Neural progenitor cell (in vitro differentiated cells): ENCODE results near the gene EPHA2. TPM values are rescaled to one million over a fixed set of nuclear protein-coding genes. Genes with fewer than 3 reads are reported as not detected.

Experiments used
- DNase-seq: peaks from one replicate; pipeline ENCODE4 v3.0.0-alpha.2; 2016; ENCODE audit warnings: low spot score
- H2AFZ ChIP-seq: fragments of 200-600 bp; sonication (generic); replicated peaks from 2 replicates; pipeline ENCODE4 v1.6.1; 2016; ENCODE audit warnings: antibody characterized with exemption
- H3F3A ChIP-seq: fragments of 200-600 bp; sonication (generic); 2 replicates; pipeline ENCODE4 v1.6.1; 2016; ENCODE audit warnings: antibody characterized with exemption, low read depth
- H3K27ac ChIP-seq: fragments of 200-600 bp; sonication (generic); 2 replicates; pipeline ENCODE4 v1.5.1; 2016; ENCODE audit warnings: mild to moderate bottlenecking
- H3K27me3 ChIP-seq: fragments of 200-600 bp; sonication (generic); 2 replicates; pipeline ENCODE4 v1.6.1; 2016; ENCODE audit warnings: mild to moderate bottlenecking, moderate library complexity
- H3K36me3 ChIP-seq: fragments of 200-600 bp; sonication (generic); 2 replicates; pipeline ENCODE4 v1.5.1; 2016
- H3K4me1 ChIP-seq: fragments of 200-600 bp; sonication (generic); 2 replicates; pipeline ENCODE4 v1.6.1; 2016; ENCODE audit warnings: mixed run types
- H3K4me2 ChIP-seq: fragments of 200-600 bp; sonication (generic); 2 replicates; pipeline ENCODE4 v1.6.1; 2016
- H3K4me3 ChIP-seq: fragments of 200-600 bp; sonication (generic); 2 replicates; pipeline ENCODE4 v1.5.1; 2016
- H3K79me2 ChIP-seq: fragments of 200-600 bp; sonication (generic); 2 replicates; pipeline ENCODE4 v1.6.1; 2016; ENCODE audit warnings: low read depth
- H3K9ac ChIP-seq: fragments of 200-600 bp; sonication (generic); 2 replicates; pipeline ENCODE4 v1.6.1; 2016
- H3K9me3 ChIP-seq: fragments of 200-600 bp; sonication (generic); 2 replicates; pipeline ENCODE4 v1.5.1; 2016; ENCODE audit warnings: low read depth
- H4K20me1 ChIP-seq: fragments of 200-600 bp; sonication (generic); 2 replicates; pipeline ENCODE4 v1.6.1; 2016; ENCODE audit warnings: low read depth
- H3K27ac Mint-ChIP-seq: 3 replicates; pipeline ENCODE4 v1.8.0; 2021; ENCODE audit warnings: mixed read lengths
- H3K27me3 Mint-ChIP-seq: 2 replicates; pipeline ENCODE4 v1.8.0; 2022; ENCODE audit warnings: low read depth, mild to moderate bottlenecking, inconsistent platforms, moderate library complexity, mixed read lengths; ENCODE audit not compliant: insufficient read depth
- H3K36me3 Mint-ChIP-seq: 3 replicates; pipeline ENCODE4 v1.8.0; 2021; ENCODE audit warnings: mixed read lengths
- H3K4me1 Mint-ChIP-seq: 3 replicates; pipeline ENCODE4 v1.8.0; 2021; ENCODE audit warnings: mixed read lengths
- H3K4me3 Mint-ChIP-seq: 3 replicates; pipeline ENCODE4 v1.8.0; 2021; ENCODE audit warnings: mild to moderate bottlenecking, moderate library complexity, mixed read lengths
- H3K9me3 Mint-ChIP-seq: 3 replicates; pipeline ENCODE4 v1.8.0; 2020; ENCODE audit warnings: mixed read lengths
- EZH2 ChIP-seq: fragments of 200-600 bp; sonication (generic); IDR thresholded peaks from 2 replicates; pipeline ENCODE4 v1.6.1; 2017; ENCODE audit warnings: antibody characterized with exemption, mild to moderate bottlenecking, moderate library complexity
- EZH2phosphoT487 ChIP-seq: fragments of 200-600 bp; sonication (generic); IDR thresholded peaks from 2 replicates; pipeline ENCODE4 v1.6.1; 2017; ENCODE audit warnings: antibody characterized with exemption
- total RNA-seq: library from RNA; depleted of rRNA; stranded (reverse); fragments of >200 nt; gene quantifications from 2 replicates; pipeline ENCODE4 v1.2.3, GENCODE V29; 2015; ENCODE audit warnings: low replicate concordance
- TF ChIP-seq, protein P1 (sequence below): fragments of 200-600 bp; sonication (generic); IDR thresholded peaks from 2 replicates; pipeline ENCODE4 v1.5.1; 2017; ENCODE audit warnings: antibody characterized with exemption, mild to moderate bottlenecking

Gene EPHA2
- total RNA-seq, 1 donor from 2014 or later = 14.9 TPM

DNA sequence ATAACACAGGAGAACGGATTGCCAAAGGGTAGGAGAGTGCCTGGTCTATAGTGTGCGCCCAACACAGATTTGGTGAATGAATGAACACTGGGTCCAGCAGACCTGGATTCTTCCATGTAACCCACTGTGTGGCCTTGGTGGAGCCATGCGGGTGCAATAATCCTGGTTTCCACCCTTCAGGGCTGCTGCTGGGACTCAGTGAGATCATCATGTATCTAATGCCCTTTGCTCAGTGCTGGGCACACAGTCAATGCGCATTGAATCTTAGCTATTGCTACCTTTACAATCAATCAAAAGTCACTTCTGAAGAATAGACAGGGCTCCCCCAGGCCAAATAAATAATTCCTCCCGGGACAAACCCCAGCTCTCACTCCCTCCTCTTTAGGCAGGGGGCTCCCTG lies 5.8 kb upstream of the EPHA2 start:
- Mint-ChIP-seq H3K36me3 (no peaks in the 10 kb centered on the region), H3K27ac (no peak overlapping the region), H3K4me1 (peaks cover 60% of the 10 kb centered on the region), H3K4me3 (peak overlapping the region; percentile 58), H3K27me3 (peaks cover 37% of the 10 kb centered on the region), H3K9me3 (no peaks in the 10 kb centered on the region)
- TF ChIP-seq EZH2phosphoT487 = no peak
- TF ChIP-seq, protein P1, sequence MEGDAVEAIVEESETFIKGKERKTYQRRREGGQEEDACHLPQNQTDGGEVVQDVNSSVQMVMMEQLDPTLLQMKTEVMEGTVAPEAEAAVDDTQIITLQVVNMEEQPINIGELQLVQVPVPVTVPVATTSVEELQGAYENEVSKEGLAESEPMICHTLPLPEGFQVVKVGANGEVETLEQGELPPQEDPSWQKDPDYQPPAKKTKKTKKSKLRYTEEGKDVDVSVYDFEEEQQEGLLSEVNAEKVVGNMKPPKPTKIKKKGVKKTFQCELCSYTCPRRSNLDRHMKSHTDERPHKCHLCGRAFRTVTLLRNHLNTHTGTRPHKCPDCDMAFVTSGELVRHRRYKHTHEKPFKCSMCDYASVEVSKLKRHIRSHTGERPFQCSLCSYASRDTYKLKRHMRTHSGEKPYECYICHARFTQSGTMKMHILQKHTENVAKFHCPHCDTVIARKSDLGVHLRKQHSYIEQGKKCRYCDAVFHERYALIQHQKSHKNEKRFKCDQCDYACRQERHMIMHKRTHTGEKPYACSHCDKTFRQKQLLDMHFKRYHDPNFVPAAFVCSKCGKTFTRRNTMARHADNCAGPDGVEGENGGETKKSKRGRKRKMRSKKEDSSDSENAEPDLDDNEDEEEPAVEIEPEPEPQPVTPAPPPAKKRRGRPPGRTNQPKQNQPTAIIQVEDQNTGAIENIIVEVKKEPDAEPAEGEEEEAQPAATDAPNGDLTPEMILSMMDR = no peak
- no peak for TF ChIP-seq EZH2
- H4K20me1 ChIP-seq = no peaks in the 10 kb centered on the region
- H3K27ac ChIP-seq = no peak overlapping the region
- DNase-seq = no peak
- H3K79me2 ChIP-seq = no peaks in the 10 kb centered on the region
- H3F3A ChIP-seq = peaks cover 24% of the 10 kb centered on the region
- no peaks in the 10 kb centered on the region for H3K9me3 ChIP-seq
- peak overlapping the region; percentile 65 for H3K4me2 ChIP-seq
- peaks cover 25% of the 10 kb centered on the region for H3K4me1 ChIP-seq
- no peak overlapping the region for H2AFZ ChIP-seq
- H3K27me3 ChIP-seq = peaks cover 24% of the 10 kb centered on the region
- no peaks in the 10 kb centered on the region for H3K36me3 ChIP-seq
- H3K4me3 ChIP-seq = no peak overlapping the region
- no peak overlapping the region for H3K9ac ChIP-seq

DNA sequence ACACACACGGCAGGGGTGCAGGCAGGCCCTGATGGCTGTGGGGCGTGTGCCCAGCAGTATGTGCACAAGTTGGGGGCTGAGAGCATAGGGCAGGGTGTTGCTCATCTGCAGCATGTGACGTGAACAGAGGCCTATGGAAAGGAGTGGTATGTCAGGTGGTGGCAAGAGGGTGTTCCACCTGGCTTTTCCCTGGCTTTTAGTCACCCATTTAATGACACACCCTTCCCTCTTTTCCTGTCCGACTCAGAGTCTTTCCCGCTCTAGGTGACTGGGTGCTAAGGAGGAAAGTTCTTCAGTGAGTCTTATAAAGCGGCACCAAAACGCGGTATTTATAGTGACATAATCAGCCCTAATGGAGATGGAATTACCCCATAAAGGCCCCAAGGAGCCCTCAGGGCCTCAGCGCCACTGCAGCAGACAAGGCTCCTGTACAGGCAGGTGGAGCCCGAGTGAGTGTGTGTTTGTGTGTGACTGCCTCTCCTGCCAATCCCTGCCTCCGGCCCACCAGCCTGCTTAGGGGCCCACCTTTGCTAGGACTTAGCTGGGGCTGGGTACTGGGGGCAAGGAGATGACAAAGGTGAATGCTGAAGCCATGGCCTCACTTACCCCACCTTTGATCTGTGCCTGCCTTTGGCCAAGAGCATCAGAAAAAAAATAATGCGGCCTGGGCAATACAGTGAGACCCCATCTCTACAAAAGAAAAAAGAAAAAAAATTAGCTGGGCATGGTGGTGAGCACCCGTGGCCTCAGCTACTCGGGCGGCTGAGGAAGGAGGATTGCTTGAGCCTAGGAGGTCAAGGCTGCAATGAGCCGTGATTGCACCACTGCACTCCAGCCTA lies 3.3 kb upstream of the EPHA2 start:
- Mint-ChIP-seq H3K36me3 (no peaks in the 10 kb centered on the region), H3K27ac (peak overlapping the region; percentile 97)

DNA sequence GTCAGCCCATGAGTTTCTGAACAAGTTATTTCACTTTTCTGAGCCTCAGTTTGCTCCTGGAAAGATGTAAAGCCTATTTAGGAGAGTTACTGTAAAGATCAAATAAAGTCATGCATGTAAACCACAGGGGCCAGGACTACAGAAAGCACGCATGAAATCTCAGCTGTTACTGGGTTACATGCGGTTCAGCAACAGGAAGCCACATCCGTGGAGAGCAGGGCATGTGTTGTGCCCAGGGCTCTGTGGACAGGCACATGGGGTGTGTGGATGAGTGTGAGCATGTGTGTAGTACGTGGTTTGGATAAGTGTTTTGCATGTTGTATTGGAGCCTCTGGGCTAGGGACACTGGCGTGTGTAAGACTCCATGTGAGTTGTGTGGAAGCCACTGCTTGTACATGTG lies 2.2 kb upstream of the EPHA2 start:
- Histone ChIP-seq H3K9ac (no peak overlapping the region), H3K4me2 (no peak overlapping the region), H3K9me3 (no peaks in the 10 kb centered on the region), H4K20me1 (peaks cover 25% of the 10 kb centered on the region), H3K27me3 (peaks cover 37% of the 10 kb centered on the region), H3K36me3 (no peaks in the 10 kb centered on the region), H3K4me1 (peaks cover 37% of the 10 kb centered on the region), H3F3A (peaks cover 33% of the 10 kb centered on the region), H3K79me2 (peaks cover 27% of the 10 kb centered on the region), H3K4me3 (no peak overlapping the region), H3K27ac (no peak overlapping the region), H2AFZ (no peak overlapping the region)
- Mint-ChIP-seq H3K4me3 (peak overlapping the region; percentile 13), H3K36me3 (no peaks in the 10 kb centered on the region), H3K27ac (peak overlapping the region; percentile 86), H3K9me3 (no peaks in the 10 kb centered on the region), H3K27me3 (peaks cover 33% of the 10 kb centered on the region), H3K4me1 (peaks cover 47% of the 10 kb centered on the region)
- TF ChIP-seq EZH2phosphoT487 (no peak), EZH2 (no peak)
- TF ChIP-seq, protein P1 = no peak
- no peak for DNase-seq

More for the DNA sequence above, 3.3 kb upstream of the EPHA2 start:
- Histone ChIP-seq H3K4me1 (peaks cover 31% of the 10 kb centered on the region), H3K9ac (no peak overlapping the region), H3K4me2 (no peak overlapping the region), H3K27me3 (peaks cover 37% of the 10 kb centered on the region), H3F3A (peaks cover 29% of the 10 kb centered on the region), H3K9me3 (no peaks in the 10 kb centered on the region), H4K20me1 (peaks cover 13% of the 10 kb centered on the region), H3K27ac (no peak overlapping the region), H2AFZ (no peak overlapping the region), H3K79me2 (peaks cover 16% of the 10 kb centered on the region), H3K36me3 (no peaks in the 10 kb centered on the region), H3K4me3 (no peak overlapping the region)
- peaks cover 44% of the 10 kb centered on the region for H3K4me1 Mint-ChIP-seq
- TF ChIP-seq EZH2 = no peak
- TF ChIP-seq, protein P1 = no peak
- no peak for TF ChIP-seq EZH2phosphoT487
- DNase-seq = no peak
- H3K4me3 Mint-ChIP-seq = peak overlapping the region; percentile 58
- H3K27me3 Mint-ChIP-seq = peaks cover 35% of the 10 kb centered on the region
- H3K9me3 Mint-ChIP-seq = no peaks in the 10 kb centered on the region
